H1 (cell line): ENCODE measurements around the gene IL21. TPM values are rescaled to one million over a fixed set of nuclear protein-coding genes. Genes with fewer than 3 reads are reported as not detected.
A peak's percentile ranks its signal among the peaks of the same experiment; 100 is the strongest.

Experiments used
- CTCF ChIA-PET: fragments of 300-600 bp; sonication (Branson Sonifier 250); formaldehyde crosslinking; loops from one replicate; lab custom pipeline; 2021; ENCODE audit not compliant: partially characterized antibody; lab: Charles Lee
- POLR2A ChIA-PET: fragments of 300-600 bp; sonication (Branson Sonifier 250); formaldehyde crosslinking; loops from one replicate; lab custom pipeline; 2021; ENCODE audit warnings: inconsistent platforms; ENCODE audit not compliant: partially characterized antibody; lab: Charles Lee
- DNase-seq, 2 experiments: peaks; one replicate each; pipeline versions ENCODE4 v3.0.0 to v3.0.0-alpha.2; 2010 to 2022; ENCODE audit warnings: low spot score in 2 of 2, low read depth in 1 of 2, mixed read lengths in 1 of 2
- FAIRE-seq: peaks from 2 replicates; lab custom pipeline; 2011; peaks lifted over from hg19 to GRCh38; lab: Jason Lieb, UNC
- H2AFZ ChIP-seq: 2 replicates; pipeline ENCODE4 v1.8.1; 2012; ENCODE audit warnings: low read length, inconsistent platforms
- H2AK5ac ChIP-seq: 2 replicates; pipeline ENCODE4 v1.6.1; 2013; ENCODE audit warnings: low read depth, low read length
- H2BK120ac ChIP-seq: replicated peaks from 2 replicates; pipeline ENCODE3; 2013; ENCODE audit warnings: low read depth, low read length, inconsistent platforms
- H2BK12ac ChIP-seq: 2 replicates; pipeline ENCODE4 v1.6.1; 2013; ENCODE audit warnings: low read depth, low read length
- H2BK15ac ChIP-seq: 2 replicates; pipeline ENCODE4 v1.6.1; 2013; ENCODE audit warnings: low read length
- H2BK20ac ChIP-seq: 2 replicates; pipeline ENCODE4 v1.6.1; 2013; ENCODE audit warnings: low read length
- H2BK5ac ChIP-seq: 2 replicates; pipeline ENCODE4 v1.6.1; 2013; ENCODE audit warnings: low read depth, low read length
- H3K14ac ChIP-seq: 2 replicates; pipeline ENCODE4 v1.6.1; 2013; ENCODE audit warnings: inconsistent platforms; ENCODE audit not compliant: insufficient read length
- H3K18ac ChIP-seq: 2 replicates; pipeline ENCODE4 v1.6.1; 2013; ENCODE audit warnings: low read length; ENCODE audit errors: extremely low read depth
- H3K23ac ChIP-seq: 2 replicates; pipeline ENCODE4 v1.6.1; 2013; ENCODE audit warnings: inconsistent platforms; ENCODE audit not compliant: insufficient read length
- H3K23me2 ChIP-seq: 2 replicates; pipeline ENCODE4 v1.6.1; 2013; ENCODE audit warnings: low read depth, low read length
- H3K27ac ChIP-seq: 2 replicates; pipeline ENCODE4 v1.6.1; 2011; ENCODE audit warnings: low read depth, low read length, inconsistent platforms
- H3K27me3 ChIP-seq, 4 experiments: replicated peaks in 1 of 4; 1 replicate in 1 of 4; 2 replicates in 3 of 4; pipeline versions ENCODE4 v1.6.1 to v1.8.1; 2011 to 2013; ENCODE audit warnings: low read length in 3 of 4, mild to moderate bottlenecking in 3 of 4, inconsistent platforms in 2 of 4, mixed read lengths in 2 of 4, moderate library complexity in 1 of 4; ENCODE audit not compliant: control insufficient read depth in 3 of 4, insufficient read depth in 3 of 4; ENCODE audit errors: extremely low read depth in 1 of 4
- H3K36me3 ChIP-seq, 4 experiments: 2 replicates each; pipeline versions ENCODE4 v1.6.1 to v1.8.1; 2011 to 2013; ENCODE audit warnings: mild to moderate bottlenecking in 4 of 4, low read length in 3 of 4, moderate library complexity in 2 of 4, control low read depth in 1 of 4, inconsistent platforms in 1 of 4; ENCODE audit not compliant: insufficient read depth in 4 of 4, control insufficient read depth in 2 of 4
- H3K4ac ChIP-seq: replicated peaks from 2 replicates; pipeline ENCODE3; 2013; ENCODE audit warnings: low read length, low read depth, mixed read lengths, inconsistent platforms; ENCODE audit not compliant: insufficient read length
- H3K4me1 ChIP-seq, 4 experiments: replicated peaks in 1 of 4; 1 replicate in 1 of 4; 2 replicates in 3 of 4; pipeline versions ENCODE4 v1.6.1 to v1.8.1; 2011 to 2013; ENCODE audit warnings: low read length in 3 of 4, inconsistent platforms in 2 of 4, mixed read lengths in 1 of 4; ENCODE audit not compliant: insufficient read depth in 4 of 4, control insufficient read depth in 3 of 4
- H3K4me2 ChIP-seq, 2 experiments: 2 replicates each; pipeline versions ENCODE4 v1.6.1 to v1.8.1; 2011 to 2013; ENCODE audit warnings: low read depth in 2 of 2, low read length in 2 of 2, control low read depth in 1 of 2, inconsistent platforms in 1 of 2, mild to moderate bottlenecking in 1 of 2; ENCODE audit not compliant: insufficient read depth in 1 of 2
- H3K4me3 ChIP-seq, 4 experiments: fragments of 200-600, 300-600 bp in 1 of 4; sonication (generic), shearing (Covaris generic), sonication (Bioruptor Twin) in 1 of 4; 2 replicates each; pipeline versions ENCODE4 v1.5.1 to v1.8.1; 2011 to 2016; ENCODE audit warnings: low read length in 4 of 4, low read depth in 3 of 4, control low read depth in 2 of 4, inconsistent platforms in 2 of 4, mild to moderate bottlenecking in 2 of 4, mixed read lengths in 1 of 4, moderate library complexity in 1 of 4; ENCODE audit not compliant: insufficient read depth in 2 of 4; ENCODE audit errors: extremely low read depth in 1 of 4
- H3K56ac ChIP-seq: replicated peaks from 2 replicates; pipeline ENCODE3; 2013; ENCODE audit warnings: low read depth, mild to moderate bottlenecking, mixed read lengths, low read length, inconsistent platforms; ENCODE audit not compliant: insufficient read length
- H3K79me1 ChIP-seq: 2 replicates; pipeline ENCODE4 v1.6.1; 2013; ENCODE audit warnings: low read depth, low read length, control low read depth
- H3K79me2 ChIP-seq, 2 experiments: 2 replicates each; pipeline versions ENCODE4 v1.6.1 to v1.8.1; 2012 to 2013; ENCODE audit warnings: low read length in 2 of 2, mild to moderate bottlenecking in 2 of 2, inconsistent platforms in 1 of 2; ENCODE audit not compliant: insufficient read depth in 2 of 2, control insufficient read depth in 1 of 2
- H3K9ac ChIP-seq, 4 experiments: replicated peaks in 1 of 4; 1 replicate in 1 of 4; 2 replicates in 3 of 4; pipeline versions ENCODE4 v1.6.1 to v1.8.1; 2011 to 2013; ENCODE audit warnings: low read depth in 3 of 4, low read length in 3 of 4, control low read depth in 2 of 4, mild to moderate bottlenecking in 2 of 4, moderate library complexity in 2 of 4, inconsistent platforms in 1 of 4; ENCODE audit errors: extremely low read depth in 1 of 4
- H3K9me3 ChIP-seq, 2 experiments: 2 replicates each; pipeline versions ENCODE4 v1.6.1 to v1.8.1; 2012 to 2013; ENCODE audit warnings: mild to moderate bottlenecking in 2 of 2, moderate library complexity in 2 of 2, control low read depth in 1 of 2, inconsistent platforms in 1 of 2, low read depth in 1 of 2, low read length in 1 of 2, mixed read lengths in 1 of 2; ENCODE audit not compliant: insufficient read depth in 2 of 2
- H4K20me1 ChIP-seq, 2 experiments: replicated peaks in 1 of 2; 2 replicates each; pipeline versions ENCODE3 to v1.8.1; 2011 to 2013; ENCODE audit warnings: inconsistent platforms in 2 of 2, low read length in 2 of 2, mild to moderate bottlenecking in 1 of 2; ENCODE audit not compliant: insufficient read depth in 2 of 2, control insufficient read depth in 1 of 2
- H4K5ac ChIP-seq: 2 replicates; pipeline ENCODE4 v1.6.1; 2013; ENCODE audit warnings: low read length, low read depth, mixed read lengths, inconsistent platforms; ENCODE audit not compliant: insufficient read length
- H4K8ac ChIP-seq: 2 replicates; pipeline ENCODE4 v1.8.0; 2013; ENCODE audit warnings: mild to moderate bottlenecking, moderate library complexity, low read length, inconsistent platforms; ENCODE audit not compliant: insufficient read depth; ENCODE audit errors: extremely low read depth
- H4K91ac ChIP-seq: replicated peaks from 2 replicates; pipeline ENCODE3; 2013; ENCODE audit warnings: low read length, mixed read lengths, inconsistent platforms; ENCODE audit not compliant: insufficient read length
- ASH2L ChIP-seq: fragments of 200-600, 300-600 bp; sonication (generic); IDR thresholded peaks from one replicate; pipeline ENCODE4 v1.7.1; 2017; ENCODE audit warnings: low read length
- CBX8 ChIP-seq: fragments of 300-800, 300-1000 bp; sonication (generic); IDR thresholded peaks from 2 replicates; pipeline ENCODE4 v1.7.1; 2016; ENCODE audit warnings: low read depth, low read length, borderline replicate concordance
- CEBPB ChIP-seq: IDR thresholded peaks from 2 replicates; pipeline ENCODE4 v1.6.1; 2012; ENCODE audit warnings: low read depth, low read length
- GABPA ChIP-seq: IDR thresholded peaks from 2 replicates; pipeline ENCODE4 v1.6.1; 2011; ENCODE audit warnings: mild to moderate bottlenecking, low read length, moderate library complexity, borderline replicate concordance; ENCODE audit not compliant: insufficient read depth
- HDAC6 ChIP-seq: IDR thresholded peaks from one replicate; pipeline ENCODE4 v1.7.1; 2012; ENCODE audit warnings: low read depth, mild to moderate bottlenecking, inconsistent platforms, low read length, moderate library complexity
- KDM1A ChIP-seq: fragments of 200-600, 300-600 bp; sonication (generic); IDR thresholded peaks from 2 replicates; pipeline ENCODE4 v1.7.1; 2016; ENCODE audit warnings: mild to moderate bottlenecking, low read length, borderline replicate concordance
- KDM5A ChIP-seq: fragments of 200-600 bp; IDR thresholded peaks from 2 replicates; pipeline ENCODE4 v1.7.1; 2012; ENCODE audit warnings: mild to moderate bottlenecking, low read length, inconsistent platforms, mixed read lengths
- SIX5 ChIP-seq: IDR thresholded peaks from 2 replicates; pipeline ENCODE4 v1.6.1; 2011; ENCODE audit warnings: mild to moderate bottlenecking, low read depth, low read length
- TAF1 ChIP-seq: IDR thresholded peaks from 2 replicates; pipeline ENCODE4 v1.6.1; 2011; ENCODE audit warnings: mild to moderate bottlenecking, low read depth, low read length
- TBP ChIP-seq: IDR thresholded peaks from 2 replicates; pipeline ENCODE4 v1.6.1; 2011; ENCODE audit warnings: low read depth, low read length, improper control_type of control experiment
- YY1 ChIP-seq: IDR thresholded peaks from 2 replicates; pipeline ENCODE4 v1.6.1; 2011; ENCODE audit warnings: low read depth, mild to moderate bottlenecking, low read length
- WGBS, 2 experiments: shearing (Covaris generic) in 1 of 2; methylation state at CpG; one replicate each; pipeline versions ENCODE4 v1.1.6 to v1.1.7; 2013 to 2015; ENCODE audit warnings: low lambda C conversion rate in 2 of 2, mixed read lengths in 2 of 2, inconsistent platforms in 1 of 2, low coverage in 1 of 2, missing lambda C conversion rate in 1 of 2; ENCODE audit not compliant: insufficient replicate concordance in 2 of 2, insufficient coverage in 1 of 2, insufficient read length in 1 of 2; ENCODE audit errors: extremely low coverage in 1 of 2, missing lambda C conversion rate in 1 of 2; 5-methylcytosine and 5-hydroxymethylcytosine counted together
- polyA plus RNA-seq, 7 experiments: library from polyadenylated mRNA; depleted of rRNA in 3 of 7; stranded (reverse) in 5 of 7; unstranded in 2 of 7; fragments of >200 nt in 5 of 7; fragments of 200-250 nt in 2 of 7; gene quantifications; 1 replicate in 5 of 7; 2 replicates in 1 of 7; 4 replicates in 1 of 7; pipeline versions ENCODE4 v1.2.1 to v1.2.3, GENCODE V29; 2011 to 2013; ENCODE audit warnings: missing spikeins in 2 of 7, mixed read lengths in 2 of 7
- total RNA-seq: library from RNA; stranded (reverse); fragmentation: NEBNext Ultra II Directional; extraction: Animal tissue kit (Norgen Biotek cat#: 25700); gene quantifications from 2 replicates; pipeline ENCODE4 v1.2.1, GENCODE V29; 2021
- TF ChIP-seq, protein P1 (sequence below): IDR thresholded peaks from 2 replicates; pipeline ENCODE4 v1.6.1; 2011; ENCODE audit warnings: low read depth, mild to moderate bottlenecking, low read length; ENCODE audit not compliant: insufficient read depth

Gene IL21
- total and polyA plus RNA-seq, 2 of the 8 experiments (the other 6 are each of a cell fraction or from before 2014, with no cell fraction given): not detected

DNA sequence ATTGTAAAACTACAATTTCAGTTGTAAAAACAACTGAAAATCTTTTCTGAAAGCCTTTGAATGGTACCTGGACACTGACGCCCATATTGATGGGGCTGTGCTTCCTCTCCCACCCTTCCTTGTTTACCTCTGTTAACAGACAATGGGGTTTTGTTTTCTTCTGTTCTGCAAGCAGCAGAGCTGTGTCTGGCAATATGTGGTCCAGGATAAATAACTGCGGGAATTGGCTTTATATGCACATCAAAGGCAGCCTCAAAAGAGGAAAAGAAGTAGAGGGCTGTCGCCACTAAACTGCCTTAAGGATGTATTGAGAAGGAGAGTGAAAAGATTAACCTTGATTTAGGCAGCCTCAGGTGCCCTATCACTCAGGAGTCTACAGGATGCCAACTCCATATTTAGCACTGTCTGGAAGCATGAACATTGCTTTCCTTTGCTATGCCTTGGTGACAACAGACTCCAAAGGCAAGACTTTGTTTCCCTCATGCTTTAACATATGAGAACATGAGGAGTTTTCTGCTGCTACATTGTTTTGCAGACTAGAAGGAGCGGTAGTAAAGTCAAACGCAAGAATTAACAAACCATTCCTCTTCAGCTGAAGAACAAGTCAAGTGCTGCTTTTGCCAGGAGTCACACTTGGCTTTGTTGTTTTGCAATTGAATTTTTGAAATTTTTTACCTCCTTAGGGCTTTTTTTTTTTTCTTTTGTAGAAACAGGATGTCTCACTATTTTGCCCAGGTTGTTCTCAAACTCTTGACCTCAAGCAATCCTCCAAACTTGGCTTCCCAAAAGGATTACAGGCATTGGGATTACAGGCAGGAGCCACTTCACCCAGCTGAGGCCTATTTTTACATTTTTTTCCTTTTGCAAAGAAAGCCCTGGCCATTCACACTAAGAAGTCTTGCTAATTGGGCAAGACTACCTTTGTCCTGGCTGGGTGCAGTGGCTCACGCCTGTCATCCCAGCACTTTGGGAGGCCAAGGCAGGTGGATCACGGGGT, 3.0 kb downstream of the IL21 start:
- Histone ChIP-seq H3K27me3 (no peaks in the 10 kb centered on the region), H3K4me2 (peak overlapping the region in 1 of 2 experiments; percentile 13; a peak in 1 of 4 replicates), H3K36me3 (no peaks in the 10 kb centered on the region), H2AFZ (no peak overlapping the region), H2BK20ac (no peak overlapping the region), H3K4me1 (peaks cover 2 to 7% (median 5%) of the 10 kb centered on the region in 4 experiments; a peak in 6 of 7 replicates), H3K4ac (no peak overlapping the region), H2AK5ac (no peak overlapping the region), H4K5ac (no peak overlapping the region), H2BK5ac (no peak overlapping the region), H4K8ac (no peak overlapping the region), H3K9ac (no peak overlapping the region), H3K23me2 (no peaks in the 10 kb centered on the region), H3K14ac (no peak overlapping the region), H3K79me2 (no peaks in the 10 kb centered on the region), H3K79me1 (no peaks in the 10 kb centered on the region), H3K4me3 (no peak overlapping the region), H2BK12ac (no peak overlapping the region), H3K18ac (no peak overlapping the region), H3K56ac (no peak overlapping the region), H4K20me1 (no peaks in the 10 kb centered on the region), H2BK120ac (no peak overlapping the region), H3K27ac (no peak overlapping the region), H2BK15ac (no peak overlapping the region), H3K23ac (no peak overlapping the region), H3K9me3 (no peaks in the 10 kb centered on the region), H4K91ac (no peak overlapping the region)
- CTCF ChIA-PET: interaction anchor here (0.8 to 3.6 kb wide), 3 partner anchors 14 to 100 kb away, joined by 3 to 14 read pairs (median 6); no protein-coding TSS in a partner anchor
- FAIRE-seq (peak; percentile 45), DNase-seq (no peak)
- 77% methylated on average over 7 of the region's 7 CpGs; no CpG with 5 or more reads in 1 of the 2 experiments for WGBS, 2 experiments
- POLR2A ChIA-PET: interaction anchor here (1.5 kb wide), 1 partner anchor 337 kb away, joined by 4 read pairs; no protein-coding TSS in a partner anchor
- no peak for TF ChIP-seq HDAC6
- TF ChIP-seq YY1: no peak
- no peak for TF ChIP-seq CBX8
- no peak for TF ChIP-seq KDM1A
- no peak for TF ChIP-seq GABPA
- no peak for TF ChIP-seq ASH2L
- TF ChIP-seq SIX5: no peak
- TF ChIP-seq CEBPB: no peak
- TF ChIP-seq KDM5A: no peak
- TF ChIP-seq TAF1: no peak
- no peak for TF ChIP-seq TBP
- TF ChIP-seq, protein P1, sequence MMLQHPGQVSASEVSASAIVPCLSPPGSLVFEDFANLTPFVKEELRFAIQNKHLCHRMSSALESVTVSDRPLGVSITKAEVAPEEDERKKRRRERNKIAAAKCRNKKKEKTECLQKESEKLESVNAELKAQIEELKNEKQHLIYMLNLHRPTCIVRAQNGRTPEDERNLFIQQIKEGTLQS: no peak
